PC-9 (cell line): Measurements from ENCODE around the gene MAP3K8.

ENCODE experiments used
- CTCF ChIP-seq: fragments of 200-600 bp; sonication (generic); conservative IDR thresholded peaks from 2 replicates; pipeline ENCODE4 v1.6.1; 2017; ENCODE audit warnings: mixed run types, antibody characterized with exemption, mild to moderate bottlenecking, moderate library complexity
- EZH2 ChIP-seq: fragments of 200-600 bp; sonication (generic); IDR thresholded peaks from 2 replicates; pipeline ENCODE4 v1.8.0; 2017; ENCODE audit warnings: antibody characterized with exemption, low read depth

- no peak for TF ChIP-seq CTCF
- no peak for TF ChIP-seq EZH2
These were observed 2.5 kb upstream of the MAP3K8 start for GRCh38 chr10:30431435-30431911.
